Left forelimb (tissue), 1 donor: Measurements from ENCODE around the gene DCLK2.

Source experiments
- DNase-seq: peaks from one replicate; pipeline ENCODE4 v3.0.0-alpha.2; 2018; ENCODE audit warnings: low spot score

Gene DCLK2

DNA sequence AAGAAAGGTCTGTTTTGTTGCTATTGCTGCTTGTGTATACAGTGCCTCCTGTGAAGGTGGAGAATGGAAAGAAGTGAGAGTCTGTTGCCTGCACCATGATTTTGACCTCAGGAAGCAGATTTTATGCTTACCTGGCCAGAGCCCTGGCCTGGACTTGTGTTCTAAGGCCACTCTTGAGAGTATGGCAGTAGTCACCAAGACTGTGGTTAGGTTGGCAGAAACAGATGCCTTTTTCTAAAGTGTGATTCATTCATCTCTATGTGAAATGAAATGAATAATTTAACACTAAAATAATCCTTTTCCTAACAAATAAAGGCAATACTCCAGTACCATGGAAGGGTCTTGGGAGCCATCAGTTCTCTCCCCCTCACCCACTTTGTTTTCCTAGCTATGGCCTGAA lies 161.8 kb downstream of the DCLK2 start:
- no peak for DNase-seq

DNA sequence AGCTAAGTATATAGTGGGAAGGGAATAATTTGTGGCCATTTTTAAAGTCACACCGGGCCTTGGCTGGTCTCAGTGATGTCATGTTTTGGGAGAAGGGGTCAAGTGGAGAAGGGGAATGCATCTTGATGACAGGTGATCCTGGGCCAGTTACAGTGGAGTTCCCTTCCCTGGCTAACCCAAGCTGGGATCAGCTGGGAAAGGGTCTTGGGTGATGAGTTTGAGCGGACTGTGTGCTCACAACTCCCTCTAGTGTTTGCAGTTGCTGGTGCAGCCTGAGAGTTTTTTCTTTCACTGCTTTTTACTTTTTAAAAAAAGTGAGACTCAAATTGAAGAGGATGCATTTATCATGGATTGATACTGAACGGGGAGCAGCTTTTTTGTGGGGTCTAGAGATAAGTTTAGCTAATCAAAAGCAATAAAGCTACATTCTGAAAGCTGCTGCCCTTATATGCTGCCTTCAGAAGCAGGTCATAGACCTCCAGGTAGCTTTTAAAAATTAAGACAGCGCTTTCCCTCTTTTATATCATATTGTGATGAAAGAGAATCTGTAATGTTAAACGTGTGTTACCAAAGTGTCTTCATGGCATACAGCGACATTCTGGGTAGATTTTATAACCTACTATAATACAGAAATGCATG lies 164.7 kb downstream of the DCLK2 start:
- no peak for DNase-seq

DNA sequence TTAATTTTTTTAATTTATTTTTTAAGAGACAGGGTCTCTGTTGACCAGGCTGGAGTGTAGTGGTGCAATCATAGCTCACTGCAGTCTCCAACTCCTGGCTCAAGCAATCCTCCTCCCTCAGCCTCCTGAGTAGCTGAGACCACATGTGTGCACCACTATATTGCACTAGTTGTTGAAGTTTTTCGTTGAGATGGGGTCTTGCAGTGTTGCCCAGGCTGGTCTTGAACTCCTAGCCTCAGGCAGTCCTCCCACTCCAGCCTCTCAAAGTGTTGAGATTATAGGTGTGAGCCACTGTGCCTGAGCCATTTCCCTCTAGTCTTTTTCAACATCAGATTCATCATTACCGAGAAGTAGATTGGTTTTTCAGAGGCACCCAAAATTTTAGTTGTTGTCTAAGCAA lies 165.7 kb downstream of the DCLK2 start:
- DNase-seq = no peak

DNA sequence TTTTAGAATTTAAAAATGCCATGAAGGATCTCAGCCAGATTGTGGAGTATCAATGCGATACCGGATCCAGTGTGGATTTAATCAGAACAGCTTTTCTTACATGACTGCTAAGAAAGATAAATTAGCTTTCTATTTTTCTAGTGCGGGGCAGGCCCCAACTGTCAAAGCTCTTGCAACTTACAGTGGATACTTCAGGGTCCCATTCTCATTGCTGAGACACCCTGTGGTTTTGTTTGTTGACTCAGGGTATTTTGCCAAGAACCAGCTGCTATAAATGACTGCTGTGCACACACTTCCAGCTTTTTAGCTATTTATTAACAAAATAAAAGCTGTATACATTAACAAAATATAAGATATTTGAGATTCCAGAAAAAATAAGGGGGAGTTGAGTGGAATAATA lies 166.4 kb downstream of the DCLK2 start:
- DNase-seq = no peak

DNA sequence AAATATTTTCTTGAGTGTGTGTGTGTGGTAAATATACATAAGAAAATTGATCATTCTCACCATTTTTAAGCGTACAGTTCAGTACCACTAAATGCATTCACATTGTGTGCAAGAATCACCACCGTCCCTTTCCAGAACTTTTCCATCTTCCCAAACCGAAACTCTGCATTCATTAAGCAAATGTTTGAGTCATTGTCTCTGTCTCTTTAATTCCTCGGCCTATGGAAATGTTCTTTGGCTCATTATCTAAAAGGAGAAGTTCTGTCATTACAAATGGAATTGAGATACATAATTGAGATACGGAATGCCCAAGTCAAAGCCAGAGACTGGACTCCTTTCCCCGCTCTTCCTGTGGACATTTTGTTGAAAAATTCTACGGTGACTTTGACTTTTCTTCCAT lies 168.9 kb downstream of the DCLK2 start:
- no peak for DNase-seq

DNA sequence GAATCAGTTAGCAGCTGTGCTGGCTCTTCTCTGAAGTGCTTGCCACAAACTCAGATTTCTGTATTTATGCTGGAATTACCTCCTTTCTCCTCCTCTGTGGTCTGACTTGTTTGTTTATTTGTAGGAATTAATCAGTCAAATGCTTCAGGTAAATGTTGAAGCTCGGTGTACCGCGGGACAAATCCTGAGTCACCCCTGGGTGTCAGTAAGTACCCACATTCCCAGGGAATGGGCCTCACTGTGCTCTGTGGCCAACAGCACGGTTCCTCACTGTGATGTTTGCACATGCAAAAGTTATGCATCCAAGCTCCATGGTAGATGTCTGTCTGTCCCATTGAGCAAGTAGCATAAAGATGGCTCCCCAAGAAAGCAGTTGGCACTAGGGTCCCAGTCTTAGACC lies 169.9 kb downstream of the DCLK2 start:
- DNase-seq = no peak

DNA sequence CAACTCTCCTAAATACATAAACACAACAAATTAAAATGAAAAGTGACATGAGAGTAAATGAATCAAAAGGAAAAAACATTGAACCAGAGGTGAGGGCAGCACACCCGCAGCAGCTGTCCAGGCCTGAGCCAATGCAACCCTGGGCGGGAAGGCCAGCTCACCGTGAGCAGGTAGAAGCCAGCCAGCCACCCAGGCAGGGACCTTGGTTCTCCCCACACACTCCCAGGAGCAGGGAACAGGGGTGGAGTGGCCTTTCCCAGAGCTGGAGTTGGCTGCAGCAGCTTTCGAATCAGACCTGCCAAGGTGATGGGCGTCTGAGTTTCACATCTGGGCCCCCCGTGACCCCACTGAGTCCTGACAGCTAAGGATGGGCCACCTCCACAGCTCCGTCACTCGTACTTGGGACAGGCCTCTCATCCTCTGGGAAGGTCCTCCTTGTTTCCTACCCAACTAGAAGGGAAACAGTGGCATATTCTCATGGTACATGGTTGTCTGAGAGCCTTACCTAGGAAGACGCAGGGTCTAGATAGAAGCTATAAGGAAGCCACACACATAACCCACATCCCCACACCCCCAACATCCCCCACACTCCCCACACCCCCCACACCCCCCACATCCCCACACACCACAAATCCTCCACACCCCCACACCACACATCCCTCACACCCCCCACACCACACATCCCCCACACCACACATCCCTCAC lies 172.2 kb downstream of the DCLK2 start:
- DNase-seq = no peak

DNA sequence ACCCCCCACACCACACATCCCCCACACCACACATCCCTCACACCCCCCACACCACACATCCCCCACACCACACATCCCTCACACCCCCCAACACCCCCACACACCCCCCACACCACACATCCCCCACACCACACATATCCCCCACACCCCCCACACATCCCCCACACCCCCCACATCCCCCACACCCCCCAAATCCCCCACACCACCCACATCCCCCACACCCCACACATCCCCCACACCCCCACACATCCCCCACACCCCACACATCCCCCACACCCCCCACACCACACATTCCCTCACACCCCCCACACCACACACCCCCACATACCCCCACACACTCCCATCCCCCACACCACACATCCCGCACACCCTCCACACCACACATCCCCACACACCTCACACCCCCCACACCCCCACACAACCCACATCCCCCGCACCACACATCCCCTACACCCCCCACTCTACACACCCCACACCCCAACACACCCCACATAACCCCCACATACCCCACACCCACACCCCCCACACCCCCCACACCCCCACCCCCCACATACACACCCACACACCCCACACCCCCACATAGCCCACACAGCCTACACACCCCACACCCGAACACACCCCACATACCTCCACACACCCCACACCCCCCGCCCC lies 172.9 kb downstream of the DCLK2 start:
- DNase-seq = no peak

DNA sequence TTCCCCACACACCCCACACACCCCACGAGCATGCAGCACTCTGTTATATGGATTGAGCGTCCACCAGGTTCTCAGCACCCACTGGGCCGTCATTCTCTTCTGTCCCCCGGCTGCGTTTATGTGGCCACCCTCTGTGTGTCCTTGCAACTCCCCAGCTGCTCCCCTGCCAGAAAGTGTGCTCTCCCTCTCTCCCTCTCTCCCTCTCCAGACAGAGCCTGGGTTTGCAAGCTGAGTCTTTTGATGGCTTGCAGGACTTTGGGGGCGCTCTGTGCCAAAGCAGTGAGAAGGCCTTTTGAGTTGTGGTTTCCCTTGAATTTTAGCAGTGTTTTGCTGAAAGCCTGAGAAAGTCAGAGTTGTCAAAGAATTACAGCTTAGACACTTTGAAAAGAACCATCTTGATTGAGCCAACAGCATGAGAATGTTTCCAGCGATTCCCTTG lies 173.5 kb downstream of the DCLK2 start:
- no peak for DNase-seq

DNA sequence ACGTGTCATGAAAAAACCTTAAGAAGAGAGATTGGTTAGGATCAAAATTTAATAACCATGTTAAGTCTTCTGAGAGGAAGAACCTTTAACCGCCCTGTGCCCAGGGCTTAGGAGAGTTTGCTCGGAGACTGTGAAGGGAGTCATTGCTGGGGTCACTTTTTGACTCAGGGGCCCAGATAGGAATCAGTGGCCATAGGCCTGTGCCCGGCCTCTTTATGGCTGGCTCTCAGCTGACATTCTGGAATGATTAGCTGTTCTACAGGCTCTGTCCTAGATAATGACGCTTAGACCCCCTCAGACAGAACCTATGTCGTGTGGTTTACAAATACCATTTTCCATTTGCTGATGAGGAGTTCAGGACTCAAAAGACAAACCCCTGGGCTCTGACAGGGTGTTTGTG lies 174.1 kb downstream of the DCLK2 start:
- no peak for DNase-seq

DNA sequence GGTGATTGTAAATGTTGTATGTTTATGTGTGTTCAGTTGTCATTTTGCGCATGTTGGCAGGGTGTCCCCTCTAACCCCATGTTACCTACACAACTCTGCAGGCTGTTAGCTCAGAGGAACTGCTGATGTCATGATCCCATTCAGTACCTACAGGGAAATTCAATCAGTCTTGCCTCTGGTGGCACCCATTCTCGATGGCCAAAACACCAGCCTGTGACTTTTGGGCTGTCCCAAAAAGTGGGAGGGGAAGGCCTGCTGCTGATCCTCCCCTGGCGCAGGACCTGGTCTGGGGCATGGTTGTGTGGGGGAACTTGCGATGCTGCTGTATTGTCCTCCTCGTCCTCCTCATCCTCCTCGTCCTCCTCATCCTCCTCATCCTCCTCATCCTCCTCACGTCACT lies 174.5 kb downstream of the DCLK2 start:
- DNase-seq = no peak

DNA sequence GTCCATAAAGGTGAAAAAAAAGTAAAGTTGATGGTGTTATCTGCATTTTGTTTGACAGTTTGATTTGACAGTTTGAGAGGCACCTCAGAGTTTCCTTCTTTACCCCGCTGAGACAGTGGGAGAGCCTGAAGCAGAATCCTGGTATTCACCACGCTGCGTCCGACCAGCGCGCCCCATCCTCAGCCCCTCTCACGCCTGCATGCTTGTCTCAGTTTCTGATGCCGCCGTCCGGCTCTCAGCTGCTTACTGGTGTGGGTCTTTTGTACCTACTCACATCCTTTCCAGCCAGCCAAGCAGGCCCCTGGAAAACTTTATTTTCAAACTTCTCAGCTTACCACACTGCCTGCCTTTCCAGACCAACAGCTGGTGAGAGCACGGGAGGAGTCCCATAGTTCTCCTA lies 175.2 kb downstream of the DCLK2 start:
- DNase-seq = no peak

DNA sequence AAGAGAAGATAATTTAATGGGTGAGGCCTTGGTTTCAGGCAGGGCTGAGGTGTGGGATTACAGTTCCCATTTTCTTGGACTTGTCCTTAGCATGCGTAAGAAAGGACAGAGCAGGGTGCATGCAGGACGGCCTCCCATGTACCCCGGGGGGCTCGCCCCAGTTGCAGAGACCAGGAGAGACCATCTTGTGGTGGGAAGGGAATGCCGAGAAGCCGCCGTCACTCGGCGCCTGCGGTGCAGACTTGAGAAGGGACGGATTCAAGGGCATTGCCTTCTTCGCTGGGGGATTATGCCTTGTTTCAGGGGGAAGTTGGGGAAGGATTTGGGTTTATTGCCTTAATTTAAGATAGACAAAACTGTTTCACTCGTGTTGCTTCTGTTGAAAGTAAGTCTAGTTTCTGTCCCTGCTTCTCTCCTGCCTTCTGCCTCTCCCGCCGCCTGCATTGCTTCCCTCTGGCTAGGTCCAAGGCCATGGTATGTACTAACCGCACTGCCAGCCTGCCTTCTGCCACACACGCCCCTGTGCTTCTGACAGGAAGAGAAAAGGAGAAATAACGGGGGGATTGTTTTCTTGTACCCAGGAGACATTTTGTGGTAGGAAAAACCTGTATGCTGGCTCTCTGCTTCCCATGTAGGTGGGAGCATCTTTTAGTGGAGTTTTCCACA lies 175.9 kb downstream of the DCLK2 start:
- no peak for DNase-seq

DNA sequence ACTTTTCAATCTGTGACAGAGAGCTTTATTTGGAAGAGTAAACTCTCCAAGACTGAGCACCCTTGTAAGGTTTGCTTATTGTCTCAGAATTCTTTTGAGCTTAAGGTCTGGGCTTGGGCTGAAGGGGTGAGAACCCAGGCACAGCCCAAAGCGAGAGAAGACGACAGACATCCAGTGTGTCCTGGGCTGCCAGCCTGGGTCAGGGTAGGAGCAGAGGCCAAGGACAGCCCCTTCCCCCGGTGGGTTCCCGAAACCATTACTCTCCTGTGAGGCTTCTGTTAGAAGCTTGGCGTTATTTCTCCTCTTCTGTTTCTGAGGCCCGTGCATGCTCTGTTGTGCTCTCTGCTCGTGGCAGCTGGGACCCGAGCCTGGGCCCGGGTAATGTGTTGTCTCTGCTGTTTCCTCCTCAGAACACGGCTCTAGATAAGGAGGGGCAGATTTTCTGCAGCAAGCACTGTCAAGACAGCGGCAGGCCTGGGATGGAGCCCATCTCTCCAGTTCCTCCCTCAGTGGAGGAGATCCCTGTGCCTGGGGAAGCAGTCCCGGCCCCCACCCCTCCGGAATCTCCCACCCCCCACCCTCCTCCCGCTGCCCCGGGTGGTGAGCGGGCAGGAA lies 177.5 kb downstream of the DCLK2 start:
- no peak for DNase-seq

DNA sequence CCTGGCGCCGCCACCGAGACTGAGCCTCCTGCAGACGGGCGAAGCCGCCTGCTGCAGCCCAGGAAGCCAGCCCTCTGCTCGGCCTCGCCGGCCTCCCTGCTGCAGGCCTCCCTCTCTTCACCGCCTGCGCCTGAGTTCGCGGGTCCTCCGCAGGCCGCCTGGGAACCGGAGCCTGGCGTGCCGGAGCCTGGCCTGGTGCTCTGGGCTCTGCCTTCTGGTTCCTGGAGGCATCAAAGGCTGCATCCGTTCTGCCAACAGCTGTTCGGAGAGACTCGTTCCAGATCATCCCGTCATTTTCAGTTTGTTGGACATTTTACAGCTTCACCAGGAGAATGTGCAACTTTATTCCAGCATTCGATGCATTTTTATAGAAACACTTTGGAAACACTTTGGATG lies 178.0 kb downstream of the DCLK2 start:
- DNase-seq = no peak

DNA sequence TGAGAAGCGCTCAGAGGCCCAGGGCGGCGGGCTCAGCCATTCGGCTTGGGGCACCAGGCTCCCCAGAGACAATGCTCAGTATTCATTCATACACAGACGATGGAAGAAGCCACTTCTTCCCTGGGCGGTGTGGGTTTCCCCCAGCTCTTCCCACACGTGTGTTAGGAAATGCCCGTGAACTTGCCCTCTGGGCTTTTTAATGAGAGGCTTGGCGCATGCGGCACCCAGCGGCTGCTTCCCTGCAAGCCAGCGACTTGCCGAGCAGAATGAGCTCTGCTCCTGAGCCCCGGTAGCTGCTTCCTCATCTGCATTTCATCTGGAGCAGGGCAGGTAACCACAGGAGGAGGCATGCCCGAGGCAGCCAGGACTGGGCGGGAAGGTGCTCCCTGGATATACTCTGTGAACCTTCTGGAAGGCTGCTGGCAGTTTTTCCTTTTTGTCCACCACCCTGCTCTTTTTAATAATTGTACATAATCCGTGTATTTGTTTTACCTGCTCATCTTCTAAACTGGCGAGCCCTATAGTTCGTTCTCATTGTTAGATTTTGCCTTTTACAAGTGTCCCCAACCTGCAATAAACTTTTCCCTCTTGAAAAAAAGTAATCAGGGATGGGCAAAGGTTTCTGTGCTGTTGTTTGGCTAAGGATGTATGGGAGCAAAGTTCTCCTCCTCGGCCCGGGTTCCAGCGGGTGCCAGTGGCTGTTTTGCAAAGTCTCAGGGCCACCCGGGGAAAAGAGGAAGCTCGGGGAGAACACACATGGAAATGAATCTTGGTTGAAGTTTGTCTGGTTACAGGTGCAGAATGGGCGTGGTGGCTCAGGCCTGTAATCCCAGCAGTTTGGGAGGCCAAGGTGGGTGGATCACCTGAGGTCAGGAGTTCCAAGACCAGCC lies 178.8 kb downstream of the DCLK2 start:
- DNase-seq = no peak

DNA sequence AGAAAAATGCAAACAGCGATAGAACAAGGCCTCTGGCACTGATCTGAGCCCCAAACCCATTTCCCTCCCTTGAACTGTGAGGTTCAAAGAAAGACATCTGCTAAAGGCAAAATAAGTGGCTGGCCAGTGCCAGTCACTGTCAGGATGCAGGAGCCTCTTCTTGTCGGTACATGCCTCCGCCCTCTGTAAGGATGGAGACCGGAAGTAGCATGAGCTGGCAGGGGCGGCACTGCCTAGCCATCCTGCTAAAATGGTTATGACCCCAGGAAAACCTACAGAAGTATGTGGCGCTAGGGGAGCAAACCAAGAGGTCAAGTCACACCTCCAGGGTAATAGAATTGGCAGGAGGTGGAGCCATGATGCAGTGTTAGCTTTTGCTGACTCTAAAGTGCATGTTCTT lies 180.3 kb downstream of the DCLK2 start:
- no peak for DNase-seq

DNA sequence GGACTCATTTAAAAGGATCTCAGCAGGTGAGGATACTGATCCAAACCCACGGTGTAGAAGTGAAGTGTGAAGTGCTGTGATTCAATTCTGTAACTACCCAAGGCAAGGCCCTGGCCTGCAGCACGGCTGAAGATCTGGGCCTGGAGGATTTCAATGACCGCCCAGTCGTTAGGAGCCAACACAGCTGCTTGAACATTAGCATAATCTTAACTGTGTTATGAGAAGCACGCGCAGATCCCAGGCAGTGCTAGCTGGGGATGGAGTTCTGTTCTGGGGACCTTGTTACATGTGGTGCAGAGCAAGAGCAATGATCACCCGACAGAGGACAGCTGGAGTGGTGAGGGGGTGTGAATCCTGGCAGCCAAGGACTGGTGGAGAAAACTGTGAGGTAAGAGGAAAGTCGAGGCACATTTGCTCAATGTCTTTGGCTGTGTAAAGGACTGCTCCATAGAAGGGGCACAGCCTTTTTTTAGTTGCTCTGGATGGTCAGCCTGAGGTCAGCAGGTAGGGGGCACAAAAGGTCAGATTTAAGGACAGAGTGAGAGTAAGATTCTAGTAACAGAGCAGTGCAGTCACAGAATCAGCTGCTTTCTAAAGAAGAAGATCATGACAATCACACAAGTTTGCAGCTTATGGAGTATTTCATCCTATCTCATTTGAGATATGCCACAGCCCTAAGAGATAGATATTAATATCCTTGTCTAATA lies 181.8 kb downstream of the DCLK2 start:
- no peak for DNase-seq

DNA sequence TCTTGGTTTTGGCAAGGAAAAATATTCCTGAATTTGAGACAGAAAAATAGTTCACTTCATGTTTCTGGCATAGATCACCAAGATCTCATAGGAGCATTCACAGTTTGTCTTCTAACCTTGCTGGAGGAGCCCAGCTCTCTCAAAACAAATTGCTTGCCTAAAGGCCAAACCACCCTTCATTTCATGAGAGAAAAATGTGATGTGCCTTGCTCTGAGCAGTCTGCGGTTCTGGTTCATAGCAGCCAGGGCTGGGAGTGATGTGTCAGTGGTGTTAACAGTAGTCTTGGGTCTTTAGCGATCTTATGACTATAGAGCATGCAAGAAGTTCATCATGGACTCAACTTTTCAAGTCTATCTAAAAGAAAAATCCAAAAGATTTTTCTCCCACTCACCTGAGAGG lies 183.3 kb downstream of the DCLK2 start:
- DNase-seq = no peak

DNA sequence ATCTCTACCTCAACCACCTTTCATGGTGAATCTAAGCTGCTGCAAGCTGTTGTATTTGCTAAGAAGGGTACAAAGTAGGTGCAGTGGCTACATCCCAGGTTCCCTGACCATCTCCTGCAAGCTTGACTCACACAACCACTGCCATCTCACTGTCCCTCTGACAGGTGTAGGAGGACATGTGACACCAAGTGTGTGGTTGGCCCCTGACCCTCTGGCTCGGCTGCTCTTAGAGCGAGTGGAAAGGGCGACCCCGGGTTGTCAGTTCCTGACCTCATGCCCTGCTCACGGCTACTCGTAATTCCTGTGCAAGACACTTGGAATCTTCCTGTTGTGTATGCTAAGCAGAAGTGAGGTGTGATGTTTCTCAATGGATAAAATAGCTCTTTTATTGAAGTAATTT lies 184.4 kb downstream of the DCLK2 start:
- DNase-seq = no peak

DNA sequence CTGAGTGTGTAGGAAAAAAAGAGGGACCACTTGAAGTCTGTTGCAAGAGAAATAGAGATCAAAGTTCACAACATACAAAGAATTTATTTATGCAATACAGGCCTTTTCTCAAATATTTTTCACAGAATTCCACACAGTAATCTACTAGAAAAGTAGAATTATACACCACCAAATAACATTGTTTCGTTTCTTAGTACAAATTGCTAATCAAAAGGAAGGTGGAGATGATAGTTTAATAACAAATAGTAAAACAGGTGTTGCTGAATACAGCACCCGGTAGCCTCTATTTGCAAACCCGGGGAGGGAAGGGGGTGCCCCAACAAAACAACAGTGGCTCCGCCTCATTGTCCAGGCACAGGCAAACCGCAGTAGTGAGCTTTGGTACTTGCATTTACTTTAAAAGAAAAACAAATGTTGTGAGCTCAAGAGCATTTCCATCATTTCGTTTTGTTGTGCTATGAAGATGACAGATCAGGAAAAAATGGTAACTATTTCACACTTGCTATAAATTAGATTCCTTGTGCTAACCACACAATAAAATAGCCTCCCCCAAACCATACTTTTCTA lies 186.4 kb downstream of the DCLK2 start:
- no peak for DNase-seq
